SU-DHL-6 (cell line): ENCODE results near the gene CRADD.

ENCODE experiments used
- EZH2phosphoT487 ChIP-seq: fragments of 200-600 bp; sonication (generic), shearing (Covaris generic); conservative IDR thresholded peaks from 2 replicates; pipeline ENCODE4 v1.6.1; 2018; ENCODE audit warnings: mild to moderate bottlenecking, antibody characterized with exemption, low read length, moderate library complexity, mixed read lengths
- TF ChIP-seq, protein P1 (sequence below): fragments of 200-600 bp; sonication (generic); IDR thresholded peaks from one replicate; pipeline ENCODE4 v1.5.1; 2017; ENCODE audit warnings: antibody characterized with exemption, mild to moderate bottlenecking, low read length, moderate library complexity; ENCODE audit not compliant: insufficient read depth, poor library complexity, severe bottlenecking

DNA sequence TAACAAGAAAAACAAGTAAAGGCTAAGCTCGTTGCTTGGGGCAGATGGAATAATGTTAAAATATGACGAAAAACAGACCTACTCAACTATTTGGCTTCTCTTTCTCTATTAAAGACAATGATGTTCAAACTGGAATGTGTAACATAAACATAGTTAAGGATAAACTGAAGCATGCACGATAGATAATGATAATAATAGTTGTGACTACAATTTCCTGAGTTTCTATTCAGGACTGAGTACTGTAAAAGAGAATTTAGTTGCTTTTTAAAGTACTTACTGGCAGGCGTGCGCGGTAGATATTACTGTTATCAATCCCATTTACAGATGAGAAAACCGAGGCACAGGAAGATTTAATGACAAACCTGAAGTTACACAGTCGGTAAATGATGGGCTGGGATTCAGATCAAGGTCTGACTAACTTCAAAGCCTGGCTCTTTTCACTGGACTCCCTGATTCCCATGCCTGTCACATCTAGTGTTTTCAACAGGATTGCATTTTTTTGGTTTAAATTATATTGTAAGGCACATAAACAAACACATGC is 103.0 kb downstream of the CRADD start:
- TF ChIP-seq, protein P1, sequence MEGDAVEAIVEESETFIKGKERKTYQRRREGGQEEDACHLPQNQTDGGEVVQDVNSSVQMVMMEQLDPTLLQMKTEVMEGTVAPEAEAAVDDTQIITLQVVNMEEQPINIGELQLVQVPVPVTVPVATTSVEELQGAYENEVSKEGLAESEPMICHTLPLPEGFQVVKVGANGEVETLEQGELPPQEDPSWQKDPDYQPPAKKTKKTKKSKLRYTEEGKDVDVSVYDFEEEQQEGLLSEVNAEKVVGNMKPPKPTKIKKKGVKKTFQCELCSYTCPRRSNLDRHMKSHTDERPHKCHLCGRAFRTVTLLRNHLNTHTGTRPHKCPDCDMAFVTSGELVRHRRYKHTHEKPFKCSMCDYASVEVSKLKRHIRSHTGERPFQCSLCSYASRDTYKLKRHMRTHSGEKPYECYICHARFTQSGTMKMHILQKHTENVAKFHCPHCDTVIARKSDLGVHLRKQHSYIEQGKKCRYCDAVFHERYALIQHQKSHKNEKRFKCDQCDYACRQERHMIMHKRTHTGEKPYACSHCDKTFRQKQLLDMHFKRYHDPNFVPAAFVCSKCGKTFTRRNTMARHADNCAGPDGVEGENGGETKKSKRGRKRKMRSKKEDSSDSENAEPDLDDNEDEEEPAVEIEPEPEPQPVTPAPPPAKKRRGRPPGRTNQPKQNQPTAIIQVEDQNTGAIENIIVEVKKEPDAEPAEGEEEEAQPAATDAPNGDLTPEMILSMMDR = no peak
- no peak for TF ChIP-seq EZH2phosphoT487
